A673 (cell line): Measurements from ENCODE around the gene GAB2. TPM values are rescaled to one million over a fixed set of nuclear protein-coding genes. Genes with fewer than 3 reads are reported as not detected.

Experiments used
- BruUV-seq: library from RNA; stranded (reverse); fragments of 400-500 nt; replicated peaks from 2 replicates; lab custom pipeline; 2021; lab: Mats Ljungman, UMichigan
- CTCF ChIA-PET: fragments of 300-600 bp; sonication (Branson Sonifier 250); formaldehyde crosslinking; loops from one replicate; lab custom pipeline; 2022; ENCODE audit warnings: antibody characterized with exemption; lab: Charles Lee
- POLR2A ChIA-PET: fragments of 300-600 bp; sonication (Branson Sonifier 250); formaldehyde crosslinking; loops from one replicate; lab custom pipeline; 2022; ENCODE audit warnings: antibody characterized with exemption; ENCODE audit not compliant: low non-redundant PET; lab: Charles Lee
- DNase-seq: peaks from one replicate; pipeline ENCODE4 v3.0.0-alpha.2; 2015; ENCODE audit warnings: low spot score
- H3K27ac ChIP-seq: fragments of 200-600 bp; sonication (generic); 2 replicates; pipeline ENCODE4 v1.5.1; 2016; ENCODE audit warnings: mixed run types, low read depth, mild to moderate bottlenecking, mixed read lengths, antibody characterized with exemption, low read length; ENCODE audit not compliant: poor library complexity, severe bottlenecking
- H3K27me3 ChIP-seq: fragments of 200-600 bp; sonication (generic); replicated peaks from 2 replicates; pipeline ENCODE4 v1.6.1; 2017; ENCODE audit warnings: mixed run types, low read depth, mild to moderate bottlenecking, mixed read lengths, antibody characterized with exemption, low read length; ENCODE audit not compliant: insufficient read depth, poor library complexity
- H3K36me3 ChIP-seq: fragments of 200-600 bp; sonication (generic); 2 replicates; pipeline ENCODE4 v1.6.1; 2016; ENCODE audit warnings: mixed run types, mild to moderate bottlenecking, mixed read lengths, antibody characterized with exemption, low read length; ENCODE audit not compliant: insufficient read depth, poor library complexity, severe bottlenecking
- H3K4me1 ChIP-seq: fragments of 200-600 bp; sonication (generic); 2 replicates; pipeline ENCODE4 v1.6.1; 2017; ENCODE audit warnings: mixed run types, mild to moderate bottlenecking, mixed read lengths, antibody characterized with exemption, low read length; ENCODE audit not compliant: insufficient read depth, poor library complexity, severe bottlenecking
- H3K4me3 ChIP-seq: fragments of 200-600 bp; sonication (generic); 2 replicates; pipeline ENCODE4 v1.5.1; 2016; ENCODE audit warnings: low read depth, mixed run types, mild to moderate bottlenecking, mixed read lengths, low read length; ENCODE audit not compliant: poor library complexity, severe bottlenecking
- H3K9me3 ChIP-seq: fragments of 200-600 bp; sonication (generic); 2 replicates; pipeline ENCODE4 v1.6.1; 2016; ENCODE audit warnings: mixed run types, low read depth, mild to moderate bottlenecking, mixed read lengths, antibody characterized with exemption, low read length; ENCODE audit not compliant: poor library complexity, severe bottlenecking
- CTCF ChIP-seq: fragments of 300-800, 200-600 bp; sonication (generic); conservative IDR thresholded peaks from 2 replicates; pipeline ENCODE4 v1.5.1; 2017; ENCODE audit warnings: low read depth, mild to moderate bottlenecking, antibody characterized with exemption, low read length, moderate library complexity, mixed read lengths
- EZH2 ChIP-seq: fragments of 200-600 bp; sonication (generic); IDR thresholded peaks from 2 replicates; pipeline ENCODE4 v1.6.1; 2017; ENCODE audit warnings: borderline replicate concordance, low read depth, mild to moderate bottlenecking, mixed read lengths, antibody characterized with exemption, low read length; ENCODE audit not compliant: poor library complexity, severe bottlenecking
- intact Hi-C: fragments of 100-400 bp; cut with micrococcal nuclease; formaldehyde crosslinking; loops from one replicate; pipeline ENCODE4 v1.10.0; 2022; ENCODE audit not compliant: unreplicated experiment
- total RNA-seq: library from RNA; stranded (reverse); gene quantifications from 2 replicates; pipeline ENCODE4 v1.2.3, GENCODE V29; 2021

The GAB2 gene
- total RNA-seq, 1 experiment from 2014 or later: 21.5 TPM

- BruUV-seq: no TSS peak
- ChIA-PET POLR2A (no interaction called here), CTCF (interaction anchor here (0.5 kb wide), 1 partner anchor 336 kb away, joined by 4 read pairs; no protein-coding TSS in a partner anchor)
- no peak overlapping the region for H3K27ac ChIP-seq
- H3K4me1 ChIP-seq: no peaks in the 10 kb centered on the region
- DNase-seq: no peak
- TF ChIP-seq EZH2 (no peak), CTCF (no peak)
- no peaks in the 10 kb centered on the region for H3K36me3 ChIP-seq
- no peak overlapping the region for H3K4me3 ChIP-seq
- H3K27me3 ChIP-seq: no peaks in the 10 kb centered on the region
- intact Hi-C loops: no loop called here
- H3K9me3 ChIP-seq: no peaks in the 10 kb centered on the region
Observed at GRCh38 chr11:78226684-78227680, 190.6 kb downstream of the GAB2 start.

GRCh38 chr11:78224906-78225420 is 192.7 kb downstream of the GAB2 start:
- Histone ChIP-seq H3K36me3 (no peaks in the 10 kb centered on the region), H3K4me1 (no peaks in the 10 kb centered on the region), H3K9me3 (no peaks in the 10 kb centered on the region), H3K27me3 (no peaks in the 10 kb centered on the region), H3K4me3 (no peak overlapping the region), H3K27ac (no peak overlapping the region)
- POLR2A ChIA-PET: no interaction called here
- BruUV-seq: no TSS peak
- DNase-seq: no peak
- CTCF ChIA-PET: interaction anchor here (0.6 kb wide), 1 partner anchor 100 kb away, joined by 3 read pairs; no protein-coding TSS in a partner anchor
- TF ChIP-seq CTCF (no peak), EZH2 (no peak)
- intact Hi-C loops: no loop called here

GRCh38 chr11:78224506-78224905 is 193.1 kb downstream of the GAB2 start:
- CTCF ChIA-PET: interaction anchor here (0.6 kb wide), 1 partner anchor 100 kb away, joined by 3 read pairs; no protein-coding TSS in a partner anchor
- no TSS peak for BruUV-seq
- H3K36me3 ChIP-seq: no peaks in the 10 kb centered on the region
- no peaks in the 10 kb centered on the region for H3K4me1 ChIP-seq
- DNase-seq: no peak
- H3K27me3 ChIP-seq: no peaks in the 10 kb centered on the region
- POLR2A ChIA-PET: no interaction called here
- TF ChIP-seq CTCF (no peak), EZH2 (no peak)
- H3K9me3 ChIP-seq: no peaks in the 10 kb centered on the region
- no peak overlapping the region for H3K4me3 ChIP-seq
- intact Hi-C loops: no loop called here
- no peak overlapping the region for H3K27ac ChIP-seq
